RCC 7860 (cell line): Measurements from ENCODE around the gene FMNL1.

Source experiments
- DNase-seq: peaks from one replicate; pipeline ENCODE4 v3.0.0-alpha.2; 2015; ENCODE audit warnings: low spot score
- FAIRE-seq: peaks from 2 replicates; lab custom pipeline; 2012; peaks lifted over from hg19 to GRCh38; lab: Jason Lieb, UNC

FMNL1 gene

GRCh38 chr17:45256114-45256966, 34.7 kb downstream of the FMNL1 start:
- FAIRE-seq (no peak), DNase-seq (no peak)

- FAIRE-seq (no peak), DNase-seq (no peak)
These were observed 35.4 kb downstream of the FMNL1 start for GRCh38 chr17:45257115-45257514.

GRCh38 chr17:45258981-45259380, 37.3 kb downstream of the FMNL1 start:
- FAIRE-seq (no peak), DNase-seq (no peak)

- FAIRE-seq, result no peak
These were observed 38.6 kb downstream of the FMNL1 start for GRCh38 chr17:45260204-45260783.

GRCh38 chr17:45261577-45262515, 40.2 kb downstream of the FMNL1 start, which contains the start of gene SPATA32:
Gene SPATA32 (minus strand): TSS chr17:45262094. CDS start chr17:45262016, 78 bp downstream.
- DNase-seq (no peak), FAIRE-seq (no peak)

More at GRCh38 chr17:45260204-45260783, 38.6 kb downstream of the FMNL1 start:
- no peak for DNase-seq

- no peak for FAIRE-seq
- DNase-seq, result no peak
These were observed 41.1 kb downstream of the FMNL1 start for GRCh38 chr17:45262516-45263476.

- no peak for DNase-seq
- FAIRE-seq, result no peak
These were observed 41.8 kb downstream of the FMNL1 start for GRCh38 chr17:45263477-45263860.

GRCh38 chr17:45264430-45264829, 42.7 kb downstream of the FMNL1 start:
- FAIRE-seq (no peak), DNase-seq (no peak)

- DNase-seq (no peak), FAIRE-seq (no peak)
These were observed 43.3 kb downstream of the FMNL1 start for GRCh38 chr17:45264988-45265387.

- DNase-seq, result peak; percentile 77
- peak; percentile 95 for FAIRE-seq
These were observed 44.1 kb downstream of the FMNL1 start for GRCh38 chr17:45265821-45266220.

GRCh38 chr17:45266372-45266926, 44.8 kb downstream of the FMNL1 start:
- FAIRE-seq (no peak), DNase-seq (no peak)

- DNase-seq, result no peak
- no peak for FAIRE-seq
These were observed 45.9 kb downstream of the FMNL1 start for GRCh38 chr17:45267436-45268055.

- DNase-seq, result no peak
- no peak for FAIRE-seq
These were observed 48.2 kb downstream of the FMNL1 start for GRCh38 chr17:45269912-45270311.

- no peak for FAIRE-seq
- no peak for DNase-seq
These were observed 49.2 kb downstream of the FMNL1 start for GRCh38 chr17:45270828-45271418.

GRCh38 chr17:45271603-45272002, 49.9 kb downstream of the FMNL1 start:
- FAIRE-seq, result no peak
- DNase-seq, result no peak

GRCh38 chr17:45273551-45273957, 51.9 kb downstream of the FMNL1 start:
- DNase-seq, result no peak
- FAIRE-seq, result no peak

GRCh38 chr17:45274033-45274432, 52.3 kb downstream of the FMNL1 start:
- FAIRE-seq (no peak), DNase-seq (no peak)

GRCh38 chr17:45276031-45276430, 54.3 kb downstream of the FMNL1 start:
- FAIRE-seq, result no peak
- no peak for DNase-seq
